ENCODE data around the gene AMZ1.

Gene AMZ1

DNA sequence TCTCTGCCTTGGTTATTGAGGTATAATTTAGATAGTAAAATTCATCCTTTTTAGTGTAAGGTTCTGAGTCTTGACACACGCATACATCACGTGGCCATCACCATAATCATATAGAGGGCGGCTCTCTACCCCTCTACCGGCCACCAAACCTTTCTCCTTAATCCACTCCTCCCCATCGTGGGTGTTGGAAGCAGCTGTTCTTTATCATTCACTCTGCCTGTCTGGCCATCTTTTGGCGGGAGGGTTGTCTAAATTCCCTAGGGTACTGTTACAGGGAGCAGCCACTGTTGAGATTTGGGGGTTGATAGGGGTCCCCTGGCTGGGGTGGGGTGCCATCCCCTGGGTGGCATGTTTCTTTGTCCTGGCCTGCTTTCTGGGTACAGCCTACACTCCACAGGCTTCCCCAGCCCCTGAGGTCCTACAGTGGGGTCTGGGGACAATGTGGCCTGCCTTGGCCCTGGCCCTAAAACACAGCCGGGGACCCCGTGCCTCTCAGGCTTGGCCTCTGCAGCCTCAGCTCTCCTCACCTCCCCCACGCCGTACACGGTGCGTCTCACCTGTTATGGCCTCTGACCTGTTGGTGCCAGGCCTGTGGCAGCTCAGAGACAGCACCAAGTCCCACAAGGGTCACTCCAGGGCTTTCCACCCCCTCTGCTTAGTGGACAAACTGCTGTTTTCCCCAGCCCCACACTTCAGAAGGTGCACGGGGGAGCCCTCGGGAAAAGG is 17.5 kb downstream of the AMZ1 start:
- H3K4me1 Mint-ChIP-seq: peaks cover 22% of the 10 kb centered on the region
- H3K36me3 Mint-ChIP-seq (ENCODE audit: insufficient read depth): peaks cover 7% of the 10 kb centered on the region
- H3K27me3 Mint-ChIP-seq: no peaks in the 10 kb centered on the region
- ATAC-seq (replicated peaks; ENCODE audit: extremely low read depth, poor library complexity, severe bottlenecking) (no peak), DNase-seq (ENCODE audit: low spot score in 2 of 2) (no peak)
- no peak overlapping the region for H3K4me3 Mint-ChIP-seq
- H3K9me3 Mint-ChIP-seq: no peaks in the 10 kb centered on the region
- no peak overlapping the region for H3K27ac Mint-ChIP-seq (ENCODE audit: low read depth)

DNA sequence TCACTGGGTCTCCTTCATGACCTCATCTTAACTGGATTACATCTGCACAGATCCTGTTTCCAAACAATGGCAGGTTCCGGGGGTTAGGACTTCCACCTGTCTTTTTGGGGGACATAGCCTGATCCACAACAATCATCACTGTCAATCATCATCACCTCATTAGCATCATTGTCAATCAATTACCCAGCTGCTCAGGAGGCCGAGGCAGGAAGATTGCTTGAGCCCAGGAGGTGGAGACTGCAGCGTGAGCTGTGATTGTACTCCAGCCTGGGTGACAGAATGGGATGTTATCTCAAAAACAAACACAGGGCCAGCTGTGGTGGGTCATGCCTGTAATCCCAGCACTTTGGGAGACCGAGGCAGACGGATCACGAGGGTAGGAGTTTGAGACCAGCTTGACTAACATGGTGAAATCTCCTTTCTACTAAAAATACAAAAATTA is 18.7 kb downstream of the AMZ1 start:
- Mint-ChIP-seq H3K27me3 (no peaks in the 10 kb centered on the region), H3K4me3 (no peak overlapping the region), H3K27ac (ENCODE audit: low read depth) (peak overlapping the region; percentile 53), H3K9me3 (no peaks in the 10 kb centered on the region), H3K4me1 (peaks cover 29% of the 10 kb centered on the region), H3K36me3 (ENCODE audit: insufficient read depth) (peaks cover 11% of the 10 kb centered on the region)
- ATAC-seq (replicated peaks; ENCODE audit: extremely low read depth, poor library complexity, severe bottlenecking) (no peak), DNase-seq (ENCODE audit: low spot score in 2 of 2) (no peak)

DNA sequence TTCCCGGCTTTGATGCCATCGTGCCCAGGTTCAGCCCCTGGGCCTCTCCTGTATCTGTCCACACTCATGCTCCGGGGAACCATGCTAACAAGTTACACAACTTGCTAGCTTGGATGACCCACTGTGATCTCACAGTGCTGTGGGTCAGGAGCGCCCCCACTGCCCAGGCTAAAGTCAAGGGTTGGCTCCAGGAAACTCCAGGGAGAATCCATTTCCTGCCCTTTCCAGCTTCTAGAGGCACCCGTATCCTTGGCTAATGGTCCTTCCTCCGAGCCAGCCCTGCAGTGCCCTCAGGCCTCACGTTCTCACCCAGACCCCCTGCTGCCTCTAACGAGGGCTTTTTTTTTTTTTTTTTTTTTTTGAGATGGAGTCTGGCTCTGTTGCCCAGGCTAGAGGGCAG is 19.5 kb downstream of the AMZ1 start:
- Mint-ChIP-seq H3K27ac (ENCODE audit: low read depth) (no peak overlapping the region), H3K4me1 (peaks cover 24% of the 10 kb centered on the region), H3K36me3 (ENCODE audit: insufficient read depth) (peaks cover 11% of the 10 kb centered on the region), H3K4me3 (no peak overlapping the region), H3K27me3 (no peaks in the 10 kb centered on the region), H3K9me3 (no peaks in the 10 kb centered on the region)
- ATAC-seq (replicated peaks; ENCODE audit: extremely low read depth, poor library complexity, severe bottlenecking) (no peak), DNase-seq (ENCODE audit: low spot score in 2 of 2) (no peak)

DNA sequence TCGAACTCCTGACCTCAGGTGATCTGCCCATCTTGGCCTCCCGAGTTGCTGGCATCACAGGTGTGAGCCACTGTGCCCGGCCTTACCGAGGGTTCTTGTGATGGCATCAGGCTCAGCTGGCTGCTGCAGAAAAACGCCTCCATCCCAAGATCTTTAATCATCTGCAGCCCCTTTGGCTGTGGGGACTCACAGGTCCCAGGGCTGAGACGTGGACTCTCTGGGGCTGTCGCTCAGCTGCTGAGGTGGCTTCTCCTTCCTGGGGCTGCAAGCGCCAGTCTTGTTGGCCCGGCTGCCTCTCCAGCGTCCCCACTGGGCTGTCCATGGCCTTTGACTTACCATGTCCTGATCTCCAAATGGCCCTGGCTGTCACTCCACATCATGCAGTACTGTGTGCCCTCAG is 20.0 kb downstream of the AMZ1 start:
- Mint-ChIP-seq H3K4me1 (peaks cover 23% of the 10 kb centered on the region), H3K27me3 (no peaks in the 10 kb centered on the region), H3K4me3 (no peak overlapping the region), H3K36me3 (ENCODE audit: insufficient read depth) (peaks cover 11% of the 10 kb centered on the region), H3K27ac (ENCODE audit: low read depth) (no peak overlapping the region), H3K9me3 (no peaks in the 10 kb centered on the region)
- DNase-seq (ENCODE audit: low spot score in 2 of 2) (no peak), ATAC-seq (replicated peaks; ENCODE audit: extremely low read depth, poor library complexity, severe bottlenecking) (no peak)

DNA sequence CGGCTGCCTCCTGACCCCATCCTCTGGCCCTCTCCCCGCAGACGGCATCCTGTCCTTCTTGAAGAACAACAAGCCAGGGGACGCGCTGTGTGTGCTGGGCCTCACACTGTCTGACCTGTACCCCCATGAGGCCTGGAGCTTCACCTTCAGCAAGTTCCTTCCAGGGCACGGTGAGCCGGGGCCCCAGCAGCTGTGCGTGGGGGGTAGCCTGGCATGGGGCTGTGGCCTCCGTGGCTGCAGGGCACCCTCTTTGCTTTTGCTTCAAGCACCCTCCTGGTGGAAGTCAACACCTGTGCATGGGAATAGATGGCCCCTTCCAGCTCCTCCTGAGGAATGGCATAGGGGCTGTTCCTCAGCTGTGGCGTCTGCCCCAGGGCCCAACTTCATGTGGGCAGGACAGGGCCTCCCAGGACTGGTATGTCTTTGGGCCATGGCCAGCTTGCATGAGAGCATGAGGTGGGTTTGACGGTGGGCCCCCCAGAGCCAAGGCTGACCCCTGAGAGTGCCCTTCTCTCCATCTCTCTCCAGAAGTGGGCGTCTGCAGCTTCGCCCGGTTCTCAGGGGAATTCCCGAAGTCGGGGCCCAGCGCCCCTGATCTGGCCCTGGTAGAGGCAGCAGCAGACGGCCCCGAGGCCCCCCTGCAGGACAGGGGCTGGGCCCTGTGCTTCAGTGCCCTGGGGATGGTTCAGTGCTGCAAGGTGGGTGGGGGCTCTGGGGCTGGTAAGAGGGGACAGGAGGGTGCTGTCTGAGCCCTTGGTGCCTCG is 20.7 kb downstream of the AMZ1 start:
- ATAC-seq (replicated peaks; ENCODE audit: extremely low read depth, poor library complexity, severe bottlenecking): no peak
- peaks cover 11% of the 10 kb centered on the region for H3K36me3 Mint-ChIP-seq (ENCODE audit: insufficient read depth)
- no peak for DNase-seq (ENCODE audit: low spot score in 2 of 2)
- no peak overlapping the region for H3K4me3 Mint-ChIP-seq
- no peaks in the 10 kb centered on the region for H3K9me3 Mint-ChIP-seq
- no peak overlapping the region for H3K27ac Mint-ChIP-seq (ENCODE audit: low read depth)
- peaks cover 23% of the 10 kb centered on the region for H3K4me1 Mint-ChIP-seq
- no peaks in the 10 kb centered on the region for H3K27me3 Mint-ChIP-seq

DNA sequence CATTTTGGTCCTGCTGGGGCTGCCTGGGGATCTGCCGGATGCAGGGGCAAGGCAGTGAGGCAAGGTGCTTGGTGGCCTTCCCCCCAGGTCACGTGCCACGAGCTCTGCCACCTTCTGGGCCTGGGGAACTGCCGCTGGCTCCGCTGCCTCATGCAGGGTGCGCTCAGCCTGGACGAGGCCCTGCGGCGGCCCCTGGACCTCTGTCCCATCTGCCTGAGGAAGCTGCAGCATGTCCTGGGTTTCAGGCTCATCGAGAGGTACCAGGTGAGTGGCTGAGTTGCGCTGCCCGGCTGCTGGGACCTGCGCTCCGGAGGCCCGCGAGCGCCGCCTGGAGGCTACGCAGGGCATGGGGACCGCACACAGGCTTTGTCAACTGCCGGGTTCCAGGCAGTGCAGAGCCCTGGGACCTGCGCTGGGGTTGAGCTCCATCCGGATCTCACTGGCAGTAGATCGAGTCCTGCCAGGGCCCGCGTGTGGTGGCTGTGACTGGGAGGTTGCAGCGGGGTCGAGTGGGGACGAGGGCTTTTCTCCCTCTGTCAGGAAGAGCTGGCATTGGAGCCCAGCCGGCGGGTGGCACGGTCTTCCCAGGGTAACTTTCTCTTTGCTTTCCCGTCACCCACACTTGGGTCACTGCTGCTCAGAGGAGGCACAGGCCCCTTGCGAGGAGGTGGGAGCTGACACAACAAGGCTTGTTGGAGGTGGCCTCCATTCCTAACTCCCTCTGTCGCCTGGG is 21.7 kb downstream of the AMZ1 start:
- Mint-ChIP-seq H3K36me3 (ENCODE audit: insufficient read depth) (peaks cover 11% of the 10 kb centered on the region), H3K27me3 (no peaks in the 10 kb centered on the region), H3K4me3 (peak overlapping the region; percentile 82), H3K27ac (ENCODE audit: low read depth) (peak overlapping the region; percentile 81), H3K4me1 (peaks cover 23% of the 10 kb centered on the region), H3K9me3 (no peaks in the 10 kb centered on the region)
- ATAC-seq (replicated peaks; ENCODE audit: extremely low read depth, poor library complexity, severe bottlenecking): peak; percentile 74
- peak; percentile 73 to 74 for DNase-seq (ENCODE audit: low spot score in 2 of 2)

DNA sequence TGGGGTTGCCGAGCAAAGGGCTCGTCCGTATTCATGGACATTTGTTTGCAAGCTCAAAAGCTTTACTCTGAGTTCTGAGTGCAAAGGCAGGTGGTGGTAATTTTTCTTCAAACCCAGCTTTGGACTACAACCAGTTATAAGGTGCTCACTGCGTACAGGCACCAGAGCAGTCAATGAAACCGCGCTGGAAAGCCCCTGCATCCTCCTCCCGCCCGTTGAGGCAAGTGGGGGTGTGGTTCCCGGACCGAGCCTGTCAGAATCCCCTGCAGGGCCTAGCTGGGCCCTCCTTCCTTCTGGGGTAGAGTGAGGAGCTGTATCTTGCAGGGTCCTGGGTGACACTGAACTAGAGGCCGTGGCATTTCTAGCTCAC is 22.3 kb downstream of the AMZ1 start:
- H3K9me3 Mint-ChIP-seq: no peaks in the 10 kb centered on the region
- peak; percentile 49 to 59 for DNase-seq (ENCODE audit: low spot score in 2 of 2)
- H3K27ac Mint-ChIP-seq (ENCODE audit: low read depth): peak overlapping the region; percentile 81
- no peaks in the 10 kb centered on the region for H3K27me3 Mint-ChIP-seq
- peaks cover 14% of the 10 kb centered on the region for H3K36me3 Mint-ChIP-seq (ENCODE audit: insufficient read depth)
- peak overlapping the region; percentile 82 for H3K4me3 Mint-ChIP-seq
- peak; percentile 75 for ATAC-seq (replicated peaks; ENCODE audit: extremely low read depth, poor library complexity, severe bottlenecking)
- H3K4me1 Mint-ChIP-seq: peaks cover 29% of the 10 kb centered on the region

DNA sequence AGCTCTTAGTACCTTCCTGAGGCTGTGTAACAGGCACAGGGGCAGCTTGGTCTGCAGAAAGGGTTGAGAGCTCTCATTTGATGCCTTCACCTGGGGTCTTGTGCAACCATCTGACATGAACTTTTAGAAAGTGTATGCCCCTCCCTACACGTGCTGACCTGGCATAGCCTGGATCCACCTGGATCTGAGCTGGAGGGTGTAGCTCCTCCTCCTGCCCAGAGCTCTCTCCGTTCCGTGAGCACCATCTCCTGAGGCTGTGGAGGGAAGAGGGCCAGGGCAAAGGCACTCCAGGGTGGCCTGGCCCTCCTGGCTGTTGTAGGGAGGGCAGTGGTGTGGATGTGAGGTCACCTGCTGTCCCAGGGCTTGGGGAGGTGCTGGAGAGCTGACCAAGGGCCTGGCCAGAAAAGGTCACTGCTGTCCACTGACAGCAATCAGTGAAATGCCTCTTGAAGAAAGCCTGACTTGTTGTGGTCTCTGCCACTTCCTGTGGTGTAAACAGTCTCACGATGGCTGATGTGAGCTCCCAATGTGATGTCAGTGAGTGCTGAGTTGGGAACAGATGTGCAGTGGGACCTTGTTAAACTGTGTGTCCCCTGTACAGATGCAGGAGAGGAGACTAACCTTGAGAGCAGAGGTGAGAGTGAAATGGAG is 23.0 kb downstream of the AMZ1 start:
- ATAC-seq (replicated peaks; ENCODE audit: extremely low read depth, poor library complexity, severe bottlenecking): peak; percentile 51
- no peaks in the 10 kb centered on the region for H3K27me3 Mint-ChIP-seq
- peaks cover 34% of the 10 kb centered on the region for H3K4me1 Mint-ChIP-seq
- peak in 1 of 2 donors; percentile 54 for DNase-seq (ENCODE audit: low spot score in 2 of 2)
- no peaks in the 10 kb centered on the region for H3K9me3 Mint-ChIP-seq
- peak overlapping the region; percentile 82 for H3K4me3 Mint-ChIP-seq
- peak overlapping the region; percentile 81 for H3K27ac Mint-ChIP-seq (ENCODE audit: low read depth)
- peaks cover 14% of the 10 kb centered on the region for H3K36me3 Mint-ChIP-seq (ENCODE audit: insufficient read depth)

DNA sequence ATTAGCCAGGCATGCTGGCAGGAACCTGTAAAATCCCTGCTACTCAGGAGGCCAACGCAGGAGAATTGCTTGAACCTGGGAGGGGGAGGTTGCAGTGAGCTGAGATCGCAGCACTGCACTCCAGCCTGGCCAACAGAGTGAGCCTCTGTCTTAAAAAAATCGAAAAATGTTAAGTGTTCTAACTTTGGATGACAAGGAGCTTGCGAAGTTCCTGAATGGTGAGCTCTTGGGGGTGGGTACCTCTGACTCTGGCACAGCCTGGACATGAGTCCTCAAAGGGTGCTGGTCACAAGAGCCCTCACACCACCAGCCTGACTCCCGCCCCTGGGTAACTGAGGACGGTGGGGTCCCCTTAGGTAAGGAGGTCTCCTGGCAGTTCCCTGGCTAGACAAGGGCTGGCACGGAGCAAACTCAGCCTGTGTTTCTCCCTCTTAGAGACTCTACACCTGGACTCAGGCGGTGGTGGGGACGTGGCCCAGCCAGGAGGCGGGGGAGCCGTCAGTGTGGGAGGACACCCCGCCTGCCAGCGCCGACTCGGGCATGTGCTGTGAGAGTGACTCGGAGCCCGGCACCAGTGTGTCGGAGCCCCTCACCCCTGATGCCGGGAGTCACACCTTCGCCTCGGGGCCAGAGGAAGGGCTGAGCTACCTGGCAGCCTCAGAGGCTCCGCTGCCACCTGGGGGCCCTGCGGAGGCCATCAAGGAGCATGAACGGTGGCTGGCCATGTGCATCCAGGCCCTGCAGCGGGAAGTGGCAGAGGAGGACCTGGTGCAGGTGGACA is 24.1 kb downstream of the AMZ1 start:
- no peaks in the 10 kb centered on the region for H3K9me3 Mint-ChIP-seq
- no peak overlapping the region for H3K4me3 Mint-ChIP-seq
- peaks cover 43% of the 10 kb centered on the region for H3K4me1 Mint-ChIP-seq
- ATAC-seq (replicated peaks; ENCODE audit: extremely low read depth, poor library complexity, severe bottlenecking) (no peak), DNase-seq (ENCODE audit: low spot score in 2 of 2) (no peak)
- H3K36me3 Mint-ChIP-seq (ENCODE audit: insufficient read depth): peaks cover 14% of the 10 kb centered on the region
- H3K27me3 Mint-ChIP-seq: no peaks in the 10 kb centered on the region
- H3K27ac Mint-ChIP-seq (ENCODE audit: low read depth): peak overlapping the region; percentile 10

DNA sequence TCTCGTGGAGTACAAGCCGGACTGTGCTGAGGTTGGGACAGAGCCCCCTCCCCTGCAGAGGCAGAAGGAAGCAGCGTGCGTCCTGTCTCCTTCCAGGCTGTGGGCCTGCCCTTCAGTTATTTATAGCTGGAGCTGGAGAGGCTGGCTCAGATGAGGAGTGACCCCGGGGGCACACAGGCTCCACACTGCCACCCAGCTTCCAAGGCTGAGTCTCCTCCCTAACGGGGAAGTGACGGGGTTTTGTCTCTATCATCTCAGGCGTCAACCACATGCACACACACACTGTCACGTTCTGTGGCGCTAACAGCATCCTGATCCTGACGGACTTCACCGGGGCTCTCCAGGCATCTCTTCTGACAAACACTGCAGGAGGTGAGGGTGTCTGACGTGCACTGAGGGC is 25.4 kb downstream of the AMZ1 start:
- H3K4me3 Mint-ChIP-seq: no peak overlapping the region
- peaks cover 46% of the 10 kb centered on the region for H3K4me1 Mint-ChIP-seq
- H3K27me3 Mint-ChIP-seq: no peaks in the 10 kb centered on the region
- H3K9me3 Mint-ChIP-seq: no peaks in the 10 kb centered on the region
- peak overlapping the region; percentile 8 for H3K27ac Mint-ChIP-seq (ENCODE audit: low read depth)
- DNase-seq (ENCODE audit: low spot score in 2 of 2) (no peak), ATAC-seq (replicated peaks; ENCODE audit: extremely low read depth, poor library complexity, severe bottlenecking) (no peak)
- peaks cover 12% of the 10 kb centered on the region for H3K36me3 Mint-ChIP-seq (ENCODE audit: insufficient read depth)

DNA sequence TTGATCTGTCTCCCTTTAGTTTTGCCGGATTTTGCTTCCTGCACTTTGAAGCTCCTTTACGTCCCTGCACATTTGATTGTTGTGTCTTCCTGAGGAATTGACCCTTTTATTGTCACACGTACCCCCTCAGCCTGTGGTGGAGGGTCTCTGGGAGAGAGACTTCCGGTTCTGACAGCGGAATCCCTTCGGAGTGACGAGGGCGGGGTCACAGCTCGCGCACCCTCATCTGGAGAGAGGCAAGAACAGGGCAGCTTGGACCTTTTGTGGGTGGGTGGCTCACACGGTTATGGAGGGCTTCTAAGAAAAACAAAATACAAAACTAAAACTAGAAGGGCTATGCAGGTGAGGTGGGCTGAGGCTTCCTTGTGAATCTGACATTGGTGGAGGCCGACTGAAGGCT is 26.0 kb downstream of the AMZ1 start:
- peak overlapping the region; percentile 8 for H3K27ac Mint-ChIP-seq (ENCODE audit: low read depth)
- H3K9me3 Mint-ChIP-seq: no peaks in the 10 kb centered on the region
- DNase-seq (ENCODE audit: low spot score in 2 of 2) (no peak), ATAC-seq (replicated peaks; ENCODE audit: extremely low read depth, poor library complexity, severe bottlenecking) (no peak)
- H3K4me1 Mint-ChIP-seq: peaks cover 51% of the 10 kb centered on the region
- H3K27me3 Mint-ChIP-seq: no peaks in the 10 kb centered on the region
- H3K4me3 Mint-ChIP-seq: no peak overlapping the region
- peaks cover 12% of the 10 kb centered on the region for H3K36me3 Mint-ChIP-seq (ENCODE audit: insufficient read depth)

DNA sequence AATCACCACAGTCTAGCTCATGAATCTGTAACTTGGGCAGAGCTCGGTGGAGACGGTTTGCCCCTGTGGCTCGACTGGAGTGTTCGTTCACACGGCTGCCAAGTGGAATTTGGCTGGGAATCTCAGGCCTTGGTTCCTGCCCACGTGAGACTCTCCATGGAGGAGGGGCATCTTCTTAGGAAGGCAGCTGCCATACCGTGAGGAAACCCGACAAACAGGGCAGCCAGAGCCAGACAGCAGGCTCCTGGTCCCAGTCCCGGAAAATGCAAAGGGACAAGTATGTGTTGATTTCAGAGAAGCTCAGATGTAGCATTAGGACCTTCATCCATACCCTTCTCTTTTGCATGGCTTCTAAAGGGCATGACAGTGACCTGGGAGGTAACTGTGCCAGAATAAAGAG is 26.6 kb downstream of the AMZ1 start:
- H3K4me3 Mint-ChIP-seq: peak overlapping the region; percentile 37
- DNase-seq (ENCODE audit: low spot score in 2 of 2): no peak
- H3K27ac Mint-ChIP-seq (ENCODE audit: low read depth): peak overlapping the region; percentile 51
- no peaks in the 10 kb centered on the region for H3K27me3 Mint-ChIP-seq
- no peaks in the 10 kb centered on the region for H3K9me3 Mint-ChIP-seq
- H3K4me1 Mint-ChIP-seq: peaks cover 48% of the 10 kb centered on the region
- peaks cover 12% of the 10 kb centered on the region for H3K36me3 Mint-ChIP-seq (ENCODE audit: insufficient read depth)
- ATAC-seq (replicated peaks; ENCODE audit: extremely low read depth, poor library complexity, severe bottlenecking): no peak

Measured in central memory CD8-positive, alpha-beta T cell (primary cell).